HG02981 (cell line): ENCODE results near the gene FBXW11.
A peak's percentile ranks its signal among the peaks of the same experiment; 100 is the strongest.
"Not testable (repeated sequence)": the region's sequence is repeated elsewhere in the genome, so short reads cannot be mapped to it uniquely, and the experiment has no call there.

Source experiments
- ATAC-seq: cut with Tn5 transposase; IDR thresholded peaks from one replicate; pipeline ENCODE4 v1.9.1; 2021; ENCODE audit warnings: mild to moderate bottlenecking, moderate library complexity; ENCODE audit not compliant: unreplicated experiment

Gene FBXW11

DNA sequence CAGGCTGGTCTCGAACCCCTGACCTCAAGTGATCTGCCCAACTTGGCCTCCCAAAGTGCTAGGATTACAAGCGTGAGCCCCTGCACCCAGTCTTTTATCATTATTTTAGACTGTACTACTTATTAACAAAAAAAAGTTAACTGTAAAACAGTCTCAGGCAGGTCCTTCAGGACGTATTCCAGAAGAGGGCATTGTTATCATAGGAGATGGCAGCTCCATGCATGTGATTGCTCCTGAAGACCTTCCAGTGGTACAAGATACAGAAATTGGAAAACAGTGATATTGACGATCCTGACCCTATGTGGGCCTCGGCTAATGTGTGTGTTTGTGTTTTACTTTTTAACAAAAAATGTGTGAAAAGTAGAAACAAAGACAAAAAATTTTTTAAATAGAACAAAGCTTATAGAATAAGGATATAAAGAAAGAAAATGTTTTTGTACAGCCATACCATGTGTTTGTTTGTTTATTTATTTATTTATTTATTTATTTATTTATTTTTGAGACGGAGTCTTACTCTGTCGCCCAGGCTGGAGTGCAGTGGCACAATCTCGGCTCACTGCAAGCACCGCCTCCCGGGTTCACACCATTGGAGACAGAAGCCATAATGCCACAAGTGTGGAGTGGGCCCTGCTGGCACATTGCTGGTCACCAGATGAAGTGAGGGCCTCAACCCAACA is 13.8 kb upstream of the FBXW11 start:
- not testable (repeated sequence) for ATAC-seq

- ATAC-seq, result no peak
Measured at GRCh38 chr5:172015346-172015745, 8.9 kb upstream of the FBXW11 start.

DNA sequence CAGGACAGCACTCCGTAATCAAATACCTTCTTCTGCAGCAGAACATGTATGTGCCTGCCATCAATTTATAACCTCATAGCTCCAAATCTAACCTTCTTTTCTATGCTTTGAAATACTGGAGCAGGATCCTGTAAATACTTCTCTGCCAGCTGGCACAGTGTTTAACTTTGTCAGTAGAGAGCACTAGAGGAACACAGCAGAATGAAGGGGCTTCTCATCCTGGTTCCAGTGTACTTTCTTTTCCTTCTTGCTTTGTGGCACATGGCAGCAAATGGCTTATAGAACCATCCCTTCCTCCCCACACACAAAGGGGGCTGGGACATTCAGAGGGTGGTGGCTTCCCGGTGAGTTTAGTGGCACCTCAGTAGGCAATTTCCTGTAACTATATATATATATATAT is 3.8 kb upstream of the FBXW11 start:
- no peak for ATAC-seq

DNA sequence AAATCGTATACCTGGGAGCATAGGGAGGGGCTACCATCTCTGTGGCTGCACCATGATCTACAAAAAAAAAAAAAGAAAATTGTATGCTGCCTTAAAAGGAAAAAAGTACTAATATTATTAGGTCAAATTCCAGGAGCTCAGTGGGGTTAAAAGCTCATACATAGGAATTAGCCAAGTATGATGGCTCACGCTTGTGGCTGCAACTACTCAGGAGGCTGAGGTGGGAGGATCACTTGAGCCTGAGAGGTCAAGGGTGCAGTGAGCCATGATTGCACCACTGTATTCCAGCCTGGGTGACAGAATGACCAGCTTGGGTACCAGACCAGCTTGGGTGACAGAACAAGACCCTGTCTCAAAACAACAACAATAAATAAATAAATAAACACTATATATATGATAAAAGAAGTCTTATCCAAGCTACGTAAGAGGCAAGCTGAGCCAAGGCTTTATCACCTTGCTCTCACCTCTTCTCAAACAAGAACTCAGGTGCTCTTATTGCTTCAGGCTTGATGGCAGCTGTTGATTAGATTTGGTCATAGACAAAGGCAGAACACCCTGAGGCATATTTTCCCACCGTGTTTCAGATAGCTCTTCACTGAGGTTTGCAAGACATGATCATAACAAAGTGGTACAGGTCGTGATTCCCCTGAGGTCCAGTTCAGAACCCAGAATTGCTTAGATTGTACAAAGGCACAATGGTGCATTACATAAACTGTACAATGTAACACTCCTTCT is 3.3 kb upstream of the FBXW11 start:
- no peak for ATAC-seq

GRCh38 chr5:172008689-172009141 is 2.3 kb upstream of the FBXW11 start:
- ATAC-seq, result no peak

DNA sequence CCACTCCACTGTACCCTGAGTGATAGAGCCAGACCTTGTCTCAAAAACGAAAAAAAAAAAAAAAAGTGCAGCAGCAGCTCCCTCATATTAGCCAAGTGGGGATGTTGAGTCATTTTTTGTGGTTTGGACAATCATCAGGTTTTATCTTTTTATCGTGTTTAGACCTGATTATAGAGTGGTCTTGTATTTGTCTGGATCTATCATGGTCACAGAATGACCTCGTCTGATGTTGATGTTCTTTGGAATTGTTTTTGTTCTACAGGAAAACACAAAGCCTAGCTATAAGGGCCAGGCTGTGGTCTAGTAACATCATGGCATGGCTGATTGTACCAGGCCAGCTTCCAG is 1.6 kb upstream of the FBXW11 start:
- ATAC-seq, result no peak

DNA sequence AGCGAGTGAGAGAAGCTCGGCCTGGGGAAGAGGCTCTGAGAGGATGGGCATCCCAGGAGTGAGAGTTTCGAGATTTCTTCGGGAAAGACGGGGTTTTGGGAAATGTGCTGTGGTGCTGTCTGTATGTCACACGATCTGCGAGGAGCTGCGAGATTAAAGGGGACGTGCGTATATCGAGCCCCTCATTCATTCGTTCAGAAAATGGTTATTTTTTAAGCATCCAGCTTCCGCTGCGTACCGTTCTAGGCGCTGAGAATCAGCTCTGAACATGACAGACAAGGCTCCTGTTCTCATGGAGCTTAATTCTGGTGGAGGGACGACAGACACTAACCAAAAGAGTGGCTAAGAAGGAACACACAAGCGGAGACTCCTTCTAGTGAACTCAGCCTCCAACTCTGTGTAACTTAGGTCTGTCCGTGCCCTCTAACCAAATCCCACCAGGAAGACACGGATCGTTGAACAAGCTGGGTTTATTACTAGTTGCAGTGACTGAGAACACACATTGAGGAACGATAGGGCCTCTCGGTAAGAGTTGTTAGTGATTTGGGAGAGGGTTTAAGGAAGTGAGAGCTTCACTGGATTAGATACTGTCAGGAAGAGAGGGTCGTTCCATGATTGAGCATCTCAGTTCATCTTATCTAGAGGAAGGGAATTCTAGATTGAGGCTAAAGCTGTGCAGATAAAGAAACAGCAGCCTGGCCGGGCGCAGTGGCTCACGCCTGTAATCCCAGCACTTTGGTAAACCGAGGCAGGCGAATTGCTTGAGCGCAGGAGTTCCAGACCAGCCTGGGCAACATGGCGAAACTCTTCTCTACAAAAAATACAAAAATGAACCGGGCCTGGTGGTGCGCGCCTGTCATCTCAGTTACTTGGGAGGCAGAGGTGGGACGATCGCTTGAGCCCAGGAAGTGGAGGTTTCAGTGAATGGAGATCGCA is 1.0 kb upstream of the FBXW11 start:
- no peak for ATAC-seq

DNA sequence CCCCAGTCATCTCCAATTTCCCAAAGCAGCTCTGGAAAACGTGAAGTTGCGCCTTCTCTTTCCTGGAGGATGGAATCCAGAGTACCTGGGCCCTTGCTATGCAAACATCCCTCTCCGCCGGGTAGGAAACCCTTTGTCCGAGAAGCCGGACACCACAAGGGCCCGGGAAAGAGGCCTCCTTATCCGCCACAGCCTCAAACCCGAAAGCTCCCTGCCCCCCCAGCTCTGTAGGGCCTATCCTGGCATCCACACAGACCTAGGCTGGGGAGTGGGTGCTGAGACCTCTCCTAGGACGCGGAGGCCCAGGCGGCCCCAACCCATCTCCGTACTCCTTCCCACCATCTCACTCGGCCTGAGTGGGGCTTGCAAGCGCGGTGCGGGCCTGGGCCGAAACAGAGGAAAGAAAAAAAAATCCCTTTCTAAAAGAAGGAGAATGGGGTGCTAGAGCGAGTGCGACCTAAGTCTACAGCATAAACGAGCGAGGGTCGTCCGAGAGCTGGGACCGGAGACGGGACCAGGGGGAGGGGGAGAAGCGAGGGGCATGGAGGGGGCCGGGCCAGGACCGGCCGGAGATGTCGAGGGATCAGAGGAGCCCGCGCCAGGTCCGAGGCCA is 624 bp downstream of the FBXW11 start:
- ATAC-seq, result no peak

DNA sequence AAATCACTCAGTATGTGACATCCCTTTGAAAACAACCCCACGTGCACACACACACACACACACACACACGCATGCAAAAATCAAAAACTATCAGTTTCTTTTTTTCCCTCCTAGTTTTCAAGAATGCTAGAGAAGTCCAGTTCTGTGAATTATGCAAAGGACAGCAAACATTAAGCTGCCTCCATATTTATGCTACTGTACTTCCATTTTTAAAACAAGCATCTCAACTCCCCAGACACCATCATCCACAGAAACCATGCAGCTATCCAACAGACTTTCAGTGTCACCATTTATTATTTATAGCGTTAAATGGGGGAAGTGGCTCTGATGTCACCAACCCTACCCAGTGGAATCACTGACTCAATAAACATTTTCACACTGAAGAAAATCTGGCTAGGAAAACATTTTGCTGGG is 1.6 kb downstream of the FBXW11 start:
- no peak for ATAC-seq

- no peak for ATAC-seq
Measured at GRCh38 chr5:172003746-172004145, 2.7 kb downstream of the FBXW11 start.

GRCh38 chr5:172002840-172003512 is 3.5 kb downstream of the FBXW11 start:
- no peak for ATAC-seq

DNA sequence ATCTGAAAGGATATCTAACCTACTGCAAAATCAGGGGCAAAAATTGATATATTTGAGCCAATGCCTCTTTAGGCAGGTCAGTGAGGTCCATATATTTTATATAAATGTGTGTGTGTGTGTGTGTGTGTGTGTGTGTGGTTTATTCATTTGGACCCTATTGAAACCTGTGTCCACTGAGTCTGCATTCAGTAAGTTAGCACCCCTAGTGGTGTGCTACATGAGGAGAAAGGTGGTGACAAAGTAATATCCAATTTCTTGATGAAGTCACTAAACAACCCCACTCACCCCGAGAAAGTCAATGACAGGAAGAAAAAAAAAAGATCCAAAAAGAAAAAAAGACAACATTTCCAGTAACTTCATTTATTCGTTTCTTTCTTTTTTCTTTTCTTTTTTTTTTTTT is 4.1 kb downstream of the FBXW11 start:
- no peak for ATAC-seq

DNA sequence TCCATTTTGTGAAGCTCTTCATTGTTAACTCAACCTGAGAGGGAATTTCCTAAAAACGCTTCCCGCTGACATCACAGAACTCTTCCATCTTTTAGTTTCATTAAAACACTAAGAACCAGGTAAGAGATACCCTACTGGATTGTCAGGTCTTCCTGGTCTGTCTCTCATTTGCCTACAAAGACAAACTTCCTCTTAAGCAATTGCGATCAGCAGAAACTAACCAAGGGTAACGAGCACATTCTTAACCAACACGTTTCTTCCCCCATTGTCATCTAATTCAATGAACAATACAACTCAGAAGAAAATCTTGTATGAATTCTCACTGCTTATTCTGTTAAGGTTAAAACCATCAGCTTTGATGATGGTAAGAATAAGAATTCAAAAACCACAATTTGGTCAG is 6.6 kb downstream of the FBXW11 start:
- peak; percentile 52 for ATAC-seq

DNA sequence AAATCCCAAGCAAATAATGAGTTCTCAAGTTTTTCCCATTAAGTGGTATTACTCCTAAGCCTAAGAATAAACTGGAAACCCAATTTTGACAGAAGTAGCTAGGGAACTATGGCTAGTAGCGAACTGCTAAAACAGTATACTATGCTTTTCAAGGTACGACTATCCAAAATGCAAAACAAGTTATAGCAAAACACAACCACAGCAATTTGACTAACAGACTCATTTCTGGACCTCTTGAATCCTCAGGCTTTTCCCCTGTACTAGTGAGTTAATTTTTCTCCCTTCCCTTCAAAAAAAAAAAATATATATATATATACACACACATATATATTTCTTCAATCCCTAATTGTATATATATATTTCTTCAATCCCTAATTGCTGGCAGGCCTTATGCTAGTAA is 7.3 kb downstream of the FBXW11 start:
- no peak for ATAC-seq

DNA sequence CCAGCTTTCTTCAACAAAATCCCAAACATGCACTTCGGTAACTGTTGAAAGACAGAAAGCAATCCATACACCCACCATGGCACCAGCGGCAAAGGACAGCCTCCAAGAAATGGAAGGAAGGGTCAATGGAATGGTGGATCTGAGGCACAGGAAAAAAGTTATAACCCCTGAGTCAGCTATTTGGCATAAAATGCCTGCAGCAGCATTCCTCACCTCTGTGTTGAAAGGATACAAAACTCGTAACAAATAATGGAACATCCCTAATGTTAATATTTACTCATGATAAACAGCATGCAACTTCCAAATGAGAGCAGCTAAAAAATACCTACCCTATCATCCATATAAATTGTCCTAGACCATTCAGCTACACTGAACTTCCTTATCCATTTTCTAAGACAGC is 9.4 kb downstream of the FBXW11 start:
- no peak for ATAC-seq

DNA sequence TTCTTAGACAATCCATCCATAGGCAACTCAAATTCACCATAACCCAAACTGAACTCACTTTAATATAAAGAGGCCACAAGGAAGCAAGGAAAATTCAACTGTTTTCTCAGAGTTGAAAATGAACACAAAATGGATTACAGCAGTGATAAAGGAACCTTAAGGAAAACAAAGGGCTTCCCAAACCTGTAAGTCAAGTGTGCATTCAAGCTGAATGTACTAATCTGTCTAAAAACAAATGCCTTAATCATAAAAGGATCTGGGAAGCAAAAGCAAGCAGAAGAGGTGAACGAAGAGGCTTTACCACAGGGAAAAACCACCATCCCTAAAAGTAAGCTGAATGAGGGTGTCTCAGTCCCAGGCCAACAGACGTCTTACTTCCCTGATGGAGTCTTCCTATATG is 13.6 kb downstream of the FBXW11 start:
- ATAC-seq, result no peak

- no peak for ATAC-seq
Measured at GRCh38 chr5:171992305-171992704, 14.1 kb downstream of the FBXW11 start.

DNA sequence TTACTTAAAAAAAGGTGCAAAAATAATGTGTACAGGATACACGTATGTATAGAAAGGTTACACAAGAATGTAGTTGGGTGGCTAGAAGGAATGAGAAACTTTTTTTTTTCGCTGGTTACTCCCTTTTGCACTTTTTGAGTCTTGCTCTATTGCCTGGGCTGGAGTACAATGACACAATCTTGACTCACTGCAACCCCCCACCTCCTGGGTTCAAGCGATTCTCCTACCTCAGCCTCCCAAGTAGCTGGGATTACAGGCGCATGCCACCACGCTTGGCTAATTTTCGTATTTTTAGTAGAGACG is 15.8 kb downstream of the FBXW11 start:
- ATAC-seq, result no peak

DNA sequence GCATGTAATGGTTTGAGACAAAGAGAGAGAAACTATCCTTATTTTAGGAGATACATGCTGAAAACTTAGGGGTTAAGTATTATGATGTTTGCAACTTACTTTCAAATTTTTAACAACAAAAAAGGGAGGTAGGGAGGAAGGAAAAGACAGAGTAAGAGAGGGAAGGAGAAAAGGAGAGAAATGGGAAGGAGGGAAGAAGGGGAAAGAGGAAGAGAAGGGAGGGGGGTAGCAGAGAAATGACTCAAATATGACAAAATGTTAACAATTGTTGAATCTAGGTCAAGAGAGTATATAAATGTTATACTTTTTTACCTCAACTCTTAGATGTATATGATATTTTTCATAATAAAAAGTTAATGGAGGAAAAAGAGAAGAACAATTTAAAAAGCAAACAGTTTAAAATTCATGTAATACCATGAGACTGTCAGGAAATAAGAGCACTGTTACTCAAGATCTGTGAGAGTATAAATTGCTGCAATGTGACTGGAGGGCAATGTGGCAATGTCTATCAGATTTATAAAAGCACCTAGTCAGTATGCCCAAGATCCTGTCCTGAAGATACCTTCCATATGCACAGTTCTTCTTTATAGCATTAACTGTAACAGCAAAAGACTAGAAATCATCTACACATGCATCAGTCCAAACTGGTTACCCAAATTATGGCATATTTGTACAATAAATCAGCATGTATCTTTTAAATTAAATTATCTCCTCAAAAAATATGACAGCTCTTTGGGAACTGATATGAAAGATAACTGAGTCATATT is 16.3 kb downstream of the FBXW11 start:
- no peak for ATAC-seq

- ATAC-seq, result peak; percentile 78
Measured at GRCh38 chr5:171989276-171989675, 17.2 kb downstream of the FBXW11 start.
